Smooth muscle cell (in vitro differentiated cells): ENCODE measurements around the gene RAMP2. TPM values are rescaled to one million over a fixed set of nuclear protein-coding genes. Genes with fewer than 3 reads are reported as not detected.

ENCODE experiments used
- DNase-seq: peaks from one replicate; lab custom pipeline; 2025; ENCODE audit not compliant: unreplicated experiment; lab: John Stamatoyannopoulos, UW
- H2AFZ ChIP-seq: fragments of 200-600 bp; sonication (generic); 2 replicates; pipeline ENCODE4 v1.6.0; 2016; ENCODE audit warnings: antibody characterized with exemption, low read depth, mild to moderate bottlenecking
- H3F3A ChIP-seq: fragments of 200-600 bp; sonication (generic); 2 replicates; pipeline ENCODE4 v1.6.0; 2017; ENCODE audit warnings: antibody characterized with exemption, low read depth
- H3K27ac ChIP-seq: fragments of 200-600 bp; sonication (generic); 2 replicates; pipeline ENCODE4 v1.5.1; 2016; ENCODE audit warnings: low read depth, mild to moderate bottlenecking
- H3K27me3 ChIP-seq: fragments of 200-600 bp; sonication (generic); 2 replicates; pipeline ENCODE4 v1.6.1; 2016; ENCODE audit warnings: low read depth, mild to moderate bottlenecking
- H3K36me3 ChIP-seq: fragments of 200-600 bp; sonication (generic); 2 replicates; pipeline ENCODE4 v1.5.1; 2016; ENCODE audit warnings: low read depth
- H3K4me1 ChIP-seq: fragments of 200-600 bp; sonication (generic); 2 replicates; pipeline ENCODE4 v1.5.1; 2016; ENCODE audit warnings: low read depth
- H3K4me2 ChIP-seq: fragments of 200-600 bp; sonication (generic); 2 replicates; pipeline ENCODE4 v1.6.0; 2016; ENCODE audit warnings: mild to moderate bottlenecking
- H3K4me3 ChIP-seq: fragments of 200-600 bp; sonication (generic); 2 replicates; pipeline ENCODE4 v1.5.1; 2016; ENCODE audit warnings: mild to moderate bottlenecking
- H3K79me2 ChIP-seq: fragments of 200-600 bp; sonication (generic); 2 replicates; pipeline ENCODE4 v1.6.0; 2016; ENCODE audit warnings: low read depth, mild to moderate bottlenecking
- H3K9ac ChIP-seq: fragments of 200-600 bp; sonication (generic); 2 replicates; pipeline ENCODE4 v1.6.0; 2016; ENCODE audit warnings: low read depth
- H3K9me3 ChIP-seq: fragments of 200-600 bp; sonication (generic); replicated peaks from 2 replicates; pipeline ENCODE4 v1.5.1; 2016; ENCODE audit warnings: low read depth
- H4K20me1 ChIP-seq: fragments of 200-600 bp; sonication (generic); 2 replicates; pipeline ENCODE4 v1.6.0; 2016; ENCODE audit warnings: low read depth
- CTCF ChIP-seq: fragments of 200-600 bp; sonication (generic); IDR thresholded peaks from 2 replicates; pipeline ENCODE4 v1.5.1; 2017; ENCODE audit warnings: borderline replicate concordance, mild to moderate bottlenecking, antibody characterized with exemption; ENCODE audit not compliant: insufficient read depth, poor library complexity, severe bottlenecking
- WGBS: methylation state at CpG from one replicate; pipeline ENCODE4 v1.1.7; 2016; ENCODE audit warnings: low lambda C conversion rate; 5-methylcytosine and 5-hydroxymethylcytosine counted together
- polyA plus RNA-seq: library from polyadenylated mRNA; unstranded; fragments of >200 nt; fragmentation: Nextera tagmentation; extraction: Ambion mirVana; gene quantifications from 2 replicates; pipeline ENCODE4 v1.2.1, GENCODE V29; 2016
- total RNA-seq: library from RNA; depleted of rRNA; stranded (reverse); fragments of >200 nt; gene quantifications from 2 replicates; pipeline ENCODE4 v1.2.3, GENCODE V29; 2014

The RAMP2 gene
- total and polyA plus RNA-seq, 2 experiments from 2014 or later: 8.9 to 25.7 TPM

- no peaks in the 10 kb centered on the region for H3K9me3 ChIP-seq
- no peaks in the 10 kb centered on the region for H3F3A ChIP-seq
- no peak for DNase-seq
- no peak overlapping the region for H3K4me3 ChIP-seq
- no peaks in the 10 kb centered on the region for H3K4me1 ChIP-seq
- no peak overlapping the region for H3K4me2 ChIP-seq
- H3K27me3 ChIP-seq: no peaks in the 10 kb centered on the region
- no peak overlapping the region for H2AFZ ChIP-seq
- no peaks in the 10 kb centered on the region for H4K20me1 ChIP-seq
- H3K36me3 ChIP-seq: no peaks in the 10 kb centered on the region
- TF ChIP-seq CTCF: no peak
- H3K9ac ChIP-seq: no peak overlapping the region
- no peak overlapping the region for H3K27ac ChIP-seq
- H3K79me2 ChIP-seq: no peaks in the 10 kb centered on the region
- WGBS: 76% methylated on average over 3 of the region's 3 CpGs
These were observed 6.2 kb upstream of the RAMP2 start for GRCh38 chr17:42754782-42755181.

- Histone ChIP-seq H3K4me3 (peak overlapping the region; percentile 58), H3K36me3 (no peaks in the 10 kb centered on the region), H3K9ac (no peak overlapping the region), H3K4me1 (no peaks in the 10 kb centered on the region), H3K27me3 (peaks cover 8% of the 10 kb centered on the region), H2AFZ (peak overlapping the region; percentile 85), H3K9me3 (no peaks in the 10 kb centered on the region), H3K79me2 (no peaks in the 10 kb centered on the region), H3K4me2 (peak overlapping the region; percentile 94), H4K20me1 (no peaks in the 10 kb centered on the region), H3K27ac (no peak overlapping the region), H3F3A (no peaks in the 10 kb centered on the region)
- WGBS: 59% methylated on average over 11 of the region's 11 CpGs
- TF ChIP-seq CTCF: no peak
- no peak for DNase-seq
These were observed 910 bp upstream of the RAMP2 start for GRCh38 chr17:42759982-42760651.

- Histone ChIP-seq H3K4me2 (peak overlapping the region; percentile 94), H4K20me1 (no peaks in the 10 kb centered on the region), H3K36me3 (no peaks in the 10 kb centered on the region), H2AFZ (peak overlapping the region; percentile 85), H3K9ac (no peak overlapping the region), H3K9me3 (no peaks in the 10 kb centered on the region), H3K4me3 (peak overlapping the region; percentile 58), H3K4me1 (no peaks in the 10 kb centered on the region), H3K27me3 (peaks cover 8% of the 10 kb centered on the region), H3K79me2 (no peaks in the 10 kb centered on the region), H3F3A (no peaks in the 10 kb centered on the region), H3K27ac (no peak overlapping the region)
- WGBS: 77% methylated on average over 12 of the region's 12 CpGs
- TF ChIP-seq CTCF: no peak
- no peak for DNase-seq
These were observed 611 bp downstream of the RAMP2 start for GRCh38 chr17:42761638-42762037.

- Histone ChIP-seq H3K36me3 (no peaks in the 10 kb centered on the region), H4K20me1 (no peaks in the 10 kb centered on the region), H3K79me2 (no peaks in the 10 kb centered on the region), H3K27me3 (no peaks in the 10 kb centered on the region), H3F3A (no peaks in the 10 kb centered on the region), H3K9ac (no peak overlapping the region), H3K4me1 (no peaks in the 10 kb centered on the region), H2AFZ (no peak overlapping the region), H3K9me3 (no peaks in the 10 kb centered on the region), H3K4me3 (no peak overlapping the region), H3K4me2 (no peak overlapping the region), H3K27ac (no peak overlapping the region)
- TF ChIP-seq CTCF: no peak
- 94% methylated on average over 6 of the region's 6 CpGs for WGBS
- DNase-seq: no peak
These were observed 5.1 kb downstream of the RAMP2 start for GRCh38 chr17:42766124-42766523.
